ENCODE results near the gene NT5M.
"Not testable (repeated sequence)": the region's sequence is repeated elsewhere in the genome, so short reads cannot be mapped to it uniquely, and the experiment has no call there.

The NT5M gene

GRCh38 chr17:17377071-17377967 lies 74.1 kb downstream of the NT5M start:
- no peak for DNase-seq

DNA sequence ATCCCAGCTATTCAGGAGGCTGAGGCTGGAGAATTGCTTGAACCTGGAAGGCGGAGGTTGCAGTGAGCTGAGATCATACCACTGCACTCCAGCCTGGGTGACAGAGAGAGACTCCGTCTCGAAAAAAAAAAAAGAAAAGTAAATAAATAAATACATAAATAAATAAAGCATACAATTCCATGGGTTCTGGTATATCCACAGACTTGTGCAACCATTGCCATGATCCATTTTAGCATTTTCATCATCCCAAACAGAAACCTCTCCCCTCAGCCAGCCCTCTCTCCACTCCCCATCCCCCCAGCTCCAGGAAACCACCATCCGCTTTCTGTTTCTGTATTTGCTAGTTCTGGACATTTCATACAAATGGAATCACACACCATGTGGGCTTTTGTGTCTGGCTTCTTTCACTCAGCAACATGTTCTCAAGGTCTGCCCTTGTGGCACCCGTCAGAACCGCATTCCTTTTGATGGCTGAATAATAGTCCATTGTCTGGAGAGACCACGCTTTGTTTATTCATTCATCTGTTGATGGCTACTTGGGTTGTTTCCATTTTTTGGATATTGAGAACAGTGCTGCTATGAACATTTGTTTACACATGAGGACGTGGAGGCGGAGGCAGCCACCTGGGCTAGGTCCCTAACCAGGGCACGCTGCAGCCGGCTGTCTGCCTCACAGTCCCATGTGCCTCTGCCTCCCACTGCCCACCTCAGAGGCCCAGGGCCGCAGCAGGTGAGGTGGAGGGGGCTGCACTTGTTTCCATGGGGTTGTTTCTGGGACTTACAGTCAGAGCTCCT lies 76.2 kb downstream of the NT5M start:
- no peak for DNase-seq

DNA sequence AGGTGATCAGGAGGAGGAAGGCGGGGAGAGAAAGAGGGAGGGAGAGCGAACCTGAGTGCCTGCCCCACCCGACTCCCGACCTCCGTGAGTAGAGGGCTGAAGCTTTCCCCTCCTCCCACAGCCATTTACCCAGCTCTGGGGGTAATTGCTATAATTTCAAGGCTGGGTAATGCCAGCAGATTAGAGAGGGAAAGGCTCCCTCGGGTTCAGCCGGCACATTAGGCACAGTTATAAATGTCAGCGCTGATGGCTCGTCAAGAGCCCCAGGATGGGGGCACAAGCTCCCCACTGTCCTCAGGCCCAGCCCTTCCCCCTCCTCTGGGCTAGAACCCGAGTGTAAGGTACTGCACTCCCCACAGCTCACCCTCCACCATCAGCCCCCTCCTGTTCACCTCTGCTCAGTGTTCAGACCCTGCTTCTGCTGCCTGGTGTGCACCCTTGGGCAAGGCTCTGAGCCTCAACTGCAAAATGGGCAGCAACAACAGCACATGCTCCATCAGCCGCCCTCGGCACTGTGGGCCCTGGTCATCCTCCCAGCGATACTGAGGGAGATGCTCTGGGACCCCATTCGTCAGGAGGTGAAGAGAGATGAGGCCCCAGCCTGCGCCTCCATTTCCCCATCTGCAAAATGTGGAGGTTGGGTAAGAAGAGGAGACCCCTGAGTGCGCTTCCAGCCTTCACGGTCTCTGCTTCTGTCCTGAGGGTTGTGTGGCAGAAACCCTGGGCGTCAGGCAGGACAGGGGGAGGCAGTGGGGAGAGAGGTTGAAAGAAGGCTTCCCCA lies 77.2 kb downstream of the NT5M start:
- no peak for DNase-seq

- DNase-seq: no peak
These were observed 78.4 kb downstream of the NT5M start for GRCh38 chr17:17381446-17382064.

GRCh38 chr17:17382065-17382459 lies 78.9 kb downstream of the NT5M start:
- no peak for DNase-seq

- no peak for DNase-seq
These were observed 79.8 kb downstream of the NT5M start for GRCh38 chr17:17382971-17383370.

- not testable (repeated sequence) for DNase-seq
These were observed 80.5 kb downstream of the NT5M start for GRCh38 chr17:17383431-17384290.

DNA sequence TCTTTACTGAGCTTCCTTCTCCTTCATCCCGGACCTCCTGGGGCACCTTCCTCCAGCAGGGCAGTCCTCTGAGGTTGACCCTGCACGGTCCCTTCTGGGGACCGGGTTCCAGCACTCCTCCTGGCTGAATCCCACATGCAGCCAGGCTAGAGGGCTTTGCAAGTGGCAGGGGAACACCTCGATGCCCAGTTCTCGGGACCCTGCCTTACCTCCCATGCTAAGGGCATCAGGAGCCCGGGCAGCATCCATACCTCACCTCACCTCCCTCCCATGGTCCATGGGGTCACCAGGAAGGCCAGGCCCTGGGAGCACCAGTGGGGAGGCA lies 81.1 kb downstream of the NT5M start:
- DNase-seq: no peak

GRCh38 chr17:17384961-17385360 lies 81.8 kb downstream of the NT5M start:
- DNase-seq: no peak

DNA sequence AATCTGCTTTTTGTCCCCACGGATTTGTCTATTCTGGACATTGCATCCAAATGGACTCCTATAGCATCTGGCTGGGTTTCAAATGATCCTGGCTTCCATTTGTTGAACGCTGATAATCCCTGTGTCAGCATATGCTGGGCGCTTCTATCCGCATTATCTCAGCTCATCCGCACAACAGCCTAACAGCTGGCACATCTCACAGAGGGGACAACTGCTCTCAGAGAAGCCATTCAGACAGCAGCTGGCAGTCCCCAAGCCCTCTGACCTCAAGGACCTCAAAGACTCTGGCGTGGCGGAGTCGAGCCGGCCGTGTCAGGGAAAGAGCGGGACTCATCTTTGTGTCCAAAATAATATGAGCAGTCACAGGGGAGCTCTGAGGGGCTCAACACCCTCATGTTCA lies 82.3 kb downstream of the NT5M start:
- DNase-seq: no peak

DNA sequence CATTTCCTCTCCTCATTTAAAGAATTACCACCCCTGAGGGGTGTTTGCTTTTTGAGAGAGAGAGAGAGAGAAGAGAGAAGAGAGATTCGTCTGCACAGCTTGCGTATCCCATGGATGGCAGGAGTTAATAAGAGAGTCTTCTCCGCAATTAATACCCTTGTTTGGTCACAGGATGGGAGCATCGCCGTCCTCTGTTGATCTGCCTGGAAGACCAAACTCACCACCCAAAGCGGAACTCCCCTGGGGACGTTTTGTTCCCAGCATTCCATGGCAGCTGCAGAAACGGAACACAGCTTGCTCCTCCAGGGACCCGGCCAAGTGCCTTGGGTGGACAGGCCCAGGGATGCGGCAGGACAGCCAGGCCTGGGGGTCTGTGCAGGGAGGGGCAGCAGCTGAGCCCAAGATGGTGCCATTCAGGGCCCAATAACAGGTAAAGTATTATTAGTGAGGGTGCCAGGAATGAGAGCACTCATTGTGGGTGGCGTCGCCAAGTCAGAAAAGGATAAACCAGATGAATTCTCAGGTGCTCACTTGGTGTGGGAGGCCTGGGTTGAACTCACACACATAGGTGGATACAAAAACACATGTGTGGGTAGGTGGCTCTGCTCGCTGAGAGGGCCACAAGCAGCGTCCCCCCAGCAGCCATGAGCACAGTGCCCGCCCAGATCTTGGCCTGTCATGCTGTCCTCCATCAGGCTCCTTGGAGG lies 83.1 kb downstream of the NT5M start:
- DNase-seq: no peak

- no peak for DNase-seq
These were observed 83.9 kb downstream of the NT5M start for GRCh38 chr17:17387017-17387497.

- DNase-seq: no peak
These were observed 84.6 kb downstream of the NT5M start for GRCh38 chr17:17387498-17388362.

DNA sequence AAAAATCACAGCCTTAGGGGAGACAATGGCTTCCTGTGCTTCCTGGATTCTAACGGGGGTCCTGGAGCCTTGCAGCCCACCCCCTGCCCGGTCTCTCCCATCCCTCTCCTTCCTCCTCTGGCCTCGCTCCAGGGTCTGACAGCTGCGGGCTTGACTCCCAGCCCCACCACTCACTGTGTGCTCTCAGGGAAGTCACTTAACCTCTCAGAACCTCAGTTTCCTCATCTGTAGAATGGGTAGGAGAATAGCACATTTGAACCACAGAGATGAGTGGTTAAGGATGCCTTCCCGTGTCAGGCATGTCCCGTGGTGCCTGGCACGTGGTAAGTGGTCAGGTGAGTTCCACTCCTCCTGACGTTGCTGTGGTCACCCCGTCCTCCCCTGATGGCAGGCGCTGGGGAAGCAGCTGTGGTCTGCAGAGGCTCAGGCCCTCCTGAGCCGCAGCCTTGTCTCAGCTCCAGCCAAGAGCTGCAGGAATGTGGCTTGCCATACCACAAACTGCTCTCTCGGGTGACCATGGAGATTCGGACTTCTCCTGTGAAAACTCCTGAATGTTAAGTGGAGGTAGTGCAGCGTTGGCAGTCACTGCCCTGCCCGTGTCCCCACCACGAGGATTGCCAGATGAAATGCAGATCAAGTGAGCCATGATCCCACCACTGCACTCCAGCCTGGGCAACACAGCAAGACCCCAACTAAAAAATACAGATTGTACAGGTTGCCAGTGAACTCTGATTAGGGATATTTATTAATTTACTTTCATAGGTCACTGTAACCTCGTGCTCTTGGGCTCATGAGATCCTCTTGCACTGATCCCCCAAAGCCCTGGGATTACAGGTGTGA lies 85.7 kb downstream of the NT5M start:
- DNase-seq: no peak

DNA sequence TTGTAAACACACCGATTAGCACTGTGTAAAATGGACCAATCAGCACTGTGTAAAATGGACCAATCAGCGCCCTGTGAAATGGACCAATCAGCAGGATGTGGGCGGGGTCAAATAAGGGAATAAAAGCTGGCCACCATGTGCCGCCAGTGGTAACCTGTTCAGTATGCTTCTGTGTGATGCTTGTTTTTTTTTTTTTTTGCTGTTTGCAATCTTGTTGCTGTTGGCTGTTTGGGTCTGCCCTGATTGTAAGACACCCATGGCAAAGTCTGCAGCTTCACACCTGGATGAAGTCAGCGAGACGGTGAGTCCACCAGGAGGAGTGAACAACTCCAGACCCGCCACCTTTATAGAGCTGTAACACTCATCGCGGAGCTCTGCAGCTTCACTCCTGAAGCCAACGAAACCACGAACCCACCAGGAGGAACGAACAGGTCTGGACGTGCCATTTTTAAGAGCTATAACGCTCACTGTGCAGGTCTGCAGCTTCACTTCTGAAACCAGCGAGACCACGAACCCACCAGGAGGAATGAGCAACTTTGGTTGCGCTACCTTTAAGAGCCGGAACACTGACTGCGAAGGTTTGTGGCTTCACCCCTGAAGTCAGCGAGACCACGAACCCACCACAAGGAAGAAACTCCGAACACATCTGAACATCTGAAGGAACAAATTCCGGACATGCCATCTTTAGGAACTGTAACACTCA lies 88.6 kb downstream of the NT5M start:
- no peak for DNase-seq

DNA sequence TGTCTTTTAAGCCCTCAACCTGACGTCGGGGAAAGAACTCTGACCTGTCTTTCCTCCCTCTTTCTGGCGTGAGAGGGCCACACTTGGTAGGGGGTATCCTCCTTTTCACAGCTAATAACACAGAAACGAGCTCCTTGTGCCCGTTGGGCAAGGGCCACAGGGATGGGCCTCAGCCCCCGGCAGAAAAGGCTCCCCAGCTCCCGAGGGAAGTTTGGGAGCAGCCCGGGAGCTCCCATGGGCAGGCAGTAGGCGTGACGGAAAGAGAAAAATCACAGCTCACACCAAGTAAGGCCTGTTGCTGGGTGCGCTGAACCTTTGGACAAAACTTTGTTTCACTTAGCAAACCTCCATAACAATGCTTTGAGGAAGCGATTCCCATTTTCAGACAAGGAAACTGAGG lies 90.8 kb downstream of the NT5M start:
- no peak for DNase-seq

GRCh38 chr17:17394494-17394893 lies 91.3 kb downstream of the NT5M start:
- DNase-seq: no peak

- no peak for DNase-seq
These were observed 92.2 kb downstream of the NT5M start for GRCh38 chr17:17395246-17395802.
